ENCODE measurements around the gene NLRC5.

DNA sequence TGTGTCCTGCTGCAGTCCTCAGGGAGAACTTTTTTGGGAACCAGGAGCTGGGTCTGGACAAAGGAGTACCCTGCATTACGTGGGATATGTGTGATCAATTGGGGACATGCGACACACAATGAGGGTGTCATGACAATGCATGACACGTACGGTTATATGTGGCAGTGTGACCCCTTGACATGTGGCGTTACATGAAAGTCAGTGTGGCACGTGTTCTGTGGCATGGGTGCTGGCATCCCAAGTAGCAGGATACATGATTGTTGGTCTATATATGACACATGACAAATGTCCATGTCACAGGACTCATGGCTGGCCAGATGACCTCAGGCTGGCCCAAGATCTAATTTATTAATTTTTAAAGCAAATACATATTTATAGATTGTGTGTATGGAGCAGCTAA, 93.3 kb downstream of the NLRC5 start:
- TF ChIP-seq SIN3A (IDR thresholded peaks at IDR 0.05; ENCODE audit: borderline replicate concordance, insufficient read depth, low read length) = no peak
- no peak for TF ChIP-seq POLR2AphosphoS5 (IDR thresholded peaks at IDR 0.05; ENCODE audit: low read depth, low read length)
- TF ChIP-seq TAF1 (IDR thresholded peaks at IDR 0.05; ENCODE audit: borderline replicate concordance, insufficient read depth, low read length) = no peak
- TF ChIP-seq, protein P1, sequence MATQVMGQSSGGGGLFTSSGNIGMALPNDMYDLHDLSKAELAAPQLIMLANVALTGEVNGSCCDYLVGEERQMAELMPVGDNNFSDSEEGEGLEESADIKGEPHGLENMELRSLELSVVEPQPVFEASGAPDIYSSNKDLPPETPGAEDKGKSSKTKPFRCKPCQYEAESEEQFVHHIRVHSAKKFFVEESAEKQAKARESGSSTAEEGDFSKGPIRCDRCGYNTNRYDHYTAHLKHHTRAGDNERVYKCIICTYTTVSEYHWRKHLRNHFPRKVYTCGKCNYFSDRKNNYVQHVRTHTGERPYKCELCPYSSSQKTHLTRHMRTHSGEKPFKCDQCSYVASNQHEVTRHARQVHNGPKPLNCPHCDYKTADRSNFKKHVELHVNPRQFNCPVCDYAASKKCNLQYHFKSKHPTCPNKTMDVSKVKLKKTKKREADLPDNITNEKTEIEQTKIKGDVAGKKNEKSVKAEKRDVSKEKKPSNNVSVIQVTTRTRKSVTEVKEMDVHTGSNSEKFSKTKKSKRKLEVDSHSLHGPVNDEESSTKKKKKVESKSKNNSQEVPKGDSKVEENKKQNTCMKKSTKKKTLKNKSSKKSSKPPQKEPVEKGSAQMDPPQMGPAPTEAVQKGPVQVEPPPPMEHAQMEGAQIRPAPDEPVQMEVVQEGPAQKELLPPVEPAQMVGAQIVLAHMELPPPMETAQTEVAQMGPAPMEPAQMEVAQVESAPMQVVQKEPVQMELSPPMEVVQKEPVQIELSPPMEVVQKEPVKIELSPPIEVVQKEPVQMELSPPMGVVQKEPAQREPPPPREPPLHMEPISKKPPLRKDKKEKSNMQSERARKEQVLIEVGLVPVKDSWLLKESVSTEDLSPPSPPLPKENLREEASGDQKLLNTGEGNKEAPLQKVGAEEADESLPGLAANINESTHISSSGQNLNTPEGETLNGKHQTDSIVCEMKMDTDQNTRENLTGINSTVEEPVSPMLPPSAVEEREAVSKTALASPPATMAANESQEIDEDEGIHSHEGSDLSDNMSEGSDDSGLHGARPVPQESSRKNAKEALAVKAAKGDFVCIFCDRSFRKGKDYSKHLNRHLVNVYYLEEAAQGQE (IDR thresholded peaks at IDR 0.05; ENCODE audit: insufficient read depth in 1 of 2, low read depth in 2 of 2, low read length in 2 of 2) = no peak
- TF ChIP-seq FOXP2 (optimal IDR thresholded peaks at IDR 0.05; ENCODE audit: borderline replicate concordance, extremely low read depth, extremely low read length, insufficient read depth) = no peak
